ENCODE data around the gene INS. TPM values are rescaled to one million over a fixed set of nuclear protein-coding genes. Genes with fewer than 3 reads are reported as not detected.
"Not testable (repeated sequence)": the region's sequence is repeated elsewhere in the genome, so short reads cannot be mapped to it uniquely, and the experiment has no call there.

INS gene
- polyA plus RNA-seq, 3 donors = not detected

- DNase-seq (ENCODE audit: extremely low read depth in 1 of 11, low read depth in 9 of 11, low spot score in 4 of 11) = no peak
These were observed 39.5 kb upstream of the INS start for GRCh38 chr11:2200536-2200935.

GRCh38 chr11:2199466-2200341 is 38.7 kb upstream of the INS start:
- no peak for DNase-seq (ENCODE audit: extremely low read depth in 1 of 11, low read depth in 9 of 11, low spot score in 4 of 11)

- no peak for DNase-seq (ENCODE audit: extremely low read depth in 1 of 11, low read depth in 9 of 11, low spot score in 4 of 11)
These were observed 37.8 kb upstream of the INS start for GRCh38 chr11:2198621-2199365.

- no peak for DNase-seq (ENCODE audit: extremely low read depth in 1 of 11, low read depth in 9 of 11, low spot score in 4 of 11)
These were observed 36.9 kb upstream of the INS start for GRCh38 chr11:2197771-2198520.

GRCh38 chr11:2196970-2197770 is 36.2 kb upstream of the INS start:
- DNase-seq (ENCODE audit: extremely low read depth in 1 of 11, low read depth in 9 of 11, low spot score in 4 of 11) = peak in 3 of 11 donors; percentile 52 to 67 (median 62)

GRCh38 chr11:2195756-2196088 is 34.7 kb upstream of the INS start:
- DNase-seq (ENCODE audit: extremely low read depth in 1 of 11, low read depth in 9 of 11, low spot score in 4 of 11) = no peak

GRCh38 chr11:2194877-2195755 is 34.1 kb upstream of the INS start:
- DNase-seq (ENCODE audit: extremely low read depth in 1 of 11, low read depth in 9 of 11, low spot score in 4 of 11) = no peak

GRCh38 chr11:2193888-2194595 is 33.0 kb upstream of the INS start:
- not testable (repeated sequence) for DNase-seq (ENCODE audit: extremely low read depth in 1 of 11, low read depth in 9 of 11, low spot score in 4 of 11)

GRCh38 chr11:2193099-2193887 is 32.3 kb upstream of the INS start:
- no peak for DNase-seq (ENCODE audit: extremely low read depth in 1 of 11, low read depth in 9 of 11, low spot score in 4 of 11)

- no peak for DNase-seq (ENCODE audit: extremely low read depth in 1 of 11, low read depth in 9 of 11, low spot score in 4 of 11)
These were observed 31.4 kb upstream of the INS start for GRCh38 chr11:2192435-2192834.

- no peak for DNase-seq (ENCODE audit: extremely low read depth in 1 of 11, low read depth in 9 of 11, low spot score in 4 of 11)
These were observed 30.9 kb upstream of the INS start for GRCh38 chr11:2191883-2192282.

- DNase-seq (ENCODE audit: extremely low read depth in 1 of 11, low read depth in 9 of 11, low spot score in 4 of 11) = no peak
These were observed 29.9 kb upstream of the INS start for GRCh38 chr11:2190657-2191471.

- DNase-seq (ENCODE audit: extremely low read depth in 1 of 11, low read depth in 9 of 11, low spot score in 4 of 11) = no peak
These were observed 29.1 kb upstream of the INS start for GRCh38 chr11:2189938-2190656.

GRCh38 chr11:2188745-2189144 is 27.7 kb upstream of the INS start:
- DNase-seq (ENCODE audit: extremely low read depth in 1 of 11, low read depth in 9 of 11, low spot score in 4 of 11) = no peak

GRCh38 chr11:2187280-2187707 is 26.3 kb upstream of the INS start:
- no peak for DNase-seq (ENCODE audit: extremely low read depth in 1 of 11, low read depth in 9 of 11, low spot score in 4 of 11)
